UCSD-AML1 (cell line): ENCODE measurements around the gene FZD8.
A peak's percentile ranks its signal among the peaks of the same experiment; 100 is the strongest.
"Not testable (repeated sequence)": the region's sequence is repeated elsewhere in the genome, so short reads cannot be mapped to it uniquely, and the experiment has no call there.

Experiments
- DNase-seq: peaks from one replicate; lab custom pipeline; 2025; ENCODE audit not compliant: unreplicated experiment; lab: John Stamatoyannopoulos, UW

Gene FZD8, protein sequence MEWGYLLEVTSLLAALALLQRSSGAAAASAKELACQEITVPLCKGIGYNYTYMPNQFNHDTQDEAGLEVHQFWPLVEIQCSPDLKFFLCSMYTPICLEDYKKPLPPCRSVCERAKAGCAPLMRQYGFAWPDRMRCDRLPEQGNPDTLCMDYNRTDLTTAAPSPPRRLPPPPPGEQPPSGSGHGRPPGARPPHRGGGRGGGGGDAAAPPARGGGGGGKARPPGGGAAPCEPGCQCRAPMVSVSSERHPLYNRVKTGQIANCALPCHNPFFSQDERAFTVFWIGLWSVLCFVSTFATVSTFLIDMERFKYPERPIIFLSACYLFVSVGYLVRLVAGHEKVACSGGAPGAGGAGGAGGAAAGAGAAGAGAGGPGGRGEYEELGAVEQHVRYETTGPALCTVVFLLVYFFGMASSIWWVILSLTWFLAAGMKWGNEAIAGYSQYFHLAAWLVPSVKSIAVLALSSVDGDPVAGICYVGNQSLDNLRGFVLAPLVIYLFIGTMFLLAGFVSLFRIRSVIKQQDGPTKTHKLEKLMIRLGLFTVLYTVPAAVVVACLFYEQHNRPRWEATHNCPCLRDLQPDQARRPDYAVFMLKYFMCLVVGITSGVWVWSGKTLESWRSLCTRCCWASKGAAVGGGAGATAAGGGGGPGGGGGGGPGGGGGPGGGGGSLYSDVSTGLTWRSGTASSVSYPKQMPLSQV

DNA sequence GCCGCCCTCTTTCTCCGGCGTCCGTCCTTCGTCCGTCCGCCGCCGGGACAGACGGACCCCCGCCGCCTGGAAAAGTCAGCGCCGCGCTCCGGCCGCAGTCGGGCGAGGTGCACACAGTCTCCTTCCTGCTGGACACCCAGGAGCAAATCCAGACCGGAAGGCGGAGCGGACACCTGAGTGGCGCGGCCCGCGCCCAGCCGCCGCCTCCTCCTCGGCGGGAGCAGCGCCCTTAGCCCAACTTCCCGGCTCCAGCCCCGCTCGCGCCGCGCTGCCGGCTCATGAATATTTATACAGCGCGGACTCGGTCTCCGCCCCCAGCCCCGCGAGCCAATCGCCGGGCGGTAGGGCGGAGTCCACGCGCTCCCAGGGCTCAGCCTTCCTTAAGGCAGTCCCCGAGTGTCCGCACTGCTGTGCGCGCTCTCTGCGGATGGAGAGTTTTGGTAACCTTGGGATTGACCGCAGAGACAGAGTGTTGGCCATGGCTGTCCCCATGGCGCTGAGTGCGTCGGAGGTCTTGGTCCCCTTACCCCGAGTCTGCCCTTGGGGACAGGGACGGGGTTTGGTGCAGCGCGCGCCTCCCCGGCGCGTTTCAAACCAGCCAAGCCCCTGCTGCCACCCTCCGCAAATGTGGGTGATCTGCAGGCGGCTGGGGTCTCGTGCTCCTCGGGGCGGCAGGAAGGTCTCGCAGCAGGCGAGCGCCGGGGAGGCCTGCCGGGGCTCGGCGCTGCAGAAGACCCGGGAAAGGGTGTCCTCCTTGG, at the start of gene FZD8:
FZD8 (minus strand) TSS at position 262 of the 758 bp plus-strand sequence. CDS start 867 bp downstream, outside the sequence.
- DNase-seq = peak; percentile 87

DNA sequence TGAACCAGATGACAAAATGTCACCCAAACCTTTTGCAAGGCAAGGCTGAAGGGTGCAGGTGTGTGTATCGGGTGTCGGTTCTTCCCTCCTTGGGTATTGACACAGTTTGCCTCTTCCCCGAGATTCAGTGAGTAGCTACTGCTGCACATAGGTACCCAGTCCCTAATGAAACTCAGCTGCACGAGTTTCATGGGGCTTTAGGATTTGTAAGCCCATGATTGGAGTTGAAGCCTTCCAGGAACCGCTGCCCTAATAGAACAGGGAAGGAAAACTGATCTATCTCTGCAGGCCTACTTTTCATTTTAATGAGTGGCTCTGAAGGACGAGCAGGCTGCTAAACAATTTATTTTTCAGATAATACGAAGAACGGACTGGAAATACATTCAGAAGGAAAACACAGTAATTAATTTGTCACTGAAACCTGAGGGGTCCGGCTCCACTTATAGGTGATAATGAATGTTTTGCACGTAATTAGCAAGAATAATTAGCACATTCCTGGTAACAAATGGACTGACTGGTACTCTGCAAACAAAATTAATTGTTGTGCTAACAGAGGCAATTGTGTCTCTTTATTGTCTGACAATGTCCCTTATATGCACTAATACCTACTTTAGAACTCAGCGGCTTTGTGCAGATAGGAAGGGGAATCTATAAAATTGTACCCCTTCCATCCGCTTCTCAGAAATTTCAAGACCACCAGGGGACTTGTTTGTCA, 49.6 kb upstream of the FZD8 start:
- DNase-seq = no peak

DNA sequence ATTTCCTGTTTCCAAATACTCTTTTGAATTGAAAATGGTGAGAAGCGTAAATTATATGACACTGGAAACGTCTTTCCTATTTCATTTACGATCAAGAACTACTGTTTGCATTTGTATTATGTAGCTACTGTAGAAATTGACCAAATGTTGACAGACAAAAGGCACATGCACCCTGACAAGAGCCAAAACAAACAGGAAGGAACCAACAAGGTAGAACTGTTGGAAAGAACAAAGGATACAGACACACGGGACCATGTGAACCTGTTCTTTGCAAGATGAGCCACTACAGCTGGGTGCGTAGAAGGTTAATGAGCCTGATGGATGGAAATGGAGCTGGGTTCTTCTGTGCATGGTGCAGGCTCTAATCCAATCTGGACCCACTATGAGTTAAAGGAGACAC, 48.4 kb upstream of the FZD8 start:
- DNase-seq = no peak

DNA sequence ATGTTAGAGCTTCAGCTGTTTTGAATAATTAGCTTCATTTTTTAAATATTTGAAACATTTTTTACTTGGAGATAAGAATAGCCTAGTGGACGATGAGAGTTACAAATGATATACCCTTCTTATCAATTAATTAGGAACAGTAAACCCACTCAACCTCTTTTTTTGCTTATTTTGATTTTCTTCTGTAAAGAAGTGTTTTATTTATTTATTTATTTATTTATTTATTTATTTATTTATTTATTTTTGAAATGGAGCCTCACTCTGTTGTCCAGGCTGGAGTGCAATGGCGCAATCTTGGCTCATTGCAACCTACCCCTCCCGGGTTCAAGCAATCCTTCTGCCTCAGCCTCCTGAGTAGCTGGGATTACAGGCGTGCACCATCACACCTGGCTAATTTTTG, 43.8 kb upstream of the FZD8 start:
- not testable (repeated sequence) for DNase-seq

DNA sequence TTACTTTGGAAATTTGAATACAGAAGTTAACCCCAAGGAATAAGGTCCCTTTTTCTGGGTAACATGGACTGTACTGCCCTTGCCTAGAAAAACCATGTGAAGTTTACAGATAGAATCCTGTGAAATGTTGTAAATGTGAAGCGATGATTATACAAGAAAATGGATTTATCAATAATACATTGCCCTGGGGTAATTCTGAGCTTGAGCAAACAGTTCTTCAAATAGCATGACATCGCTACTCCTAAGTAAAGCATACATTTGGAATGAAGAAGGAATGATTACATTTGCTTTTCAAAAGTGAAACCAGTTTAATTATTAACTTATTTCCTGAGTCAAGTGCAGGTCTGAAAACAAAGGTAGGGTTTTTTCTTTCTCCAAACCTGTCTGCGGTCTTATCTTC, 43.3 kb upstream of the FZD8 start:
- no peak for DNase-seq

DNA sequence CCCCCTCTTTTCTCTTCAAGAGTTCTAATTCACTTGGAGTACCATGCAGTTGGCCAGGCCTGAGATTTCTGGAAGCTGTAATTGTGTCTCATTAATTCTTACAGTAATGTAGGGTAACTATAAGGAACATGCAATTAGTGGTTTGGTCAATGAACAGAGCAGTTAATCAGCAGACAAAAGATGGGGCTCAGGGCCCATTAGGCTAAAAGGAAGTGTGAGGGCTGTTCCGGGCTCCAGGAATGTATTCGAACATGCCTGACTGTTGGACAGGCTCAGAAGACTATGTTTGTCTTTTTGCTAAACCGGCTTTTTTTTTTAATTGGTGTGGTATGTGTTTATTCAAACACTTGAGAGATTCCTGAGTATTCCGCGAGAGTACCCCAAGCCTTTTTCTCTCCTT, 42.5 kb upstream of the FZD8 start:
- DNase-seq = no peak

DNA sequence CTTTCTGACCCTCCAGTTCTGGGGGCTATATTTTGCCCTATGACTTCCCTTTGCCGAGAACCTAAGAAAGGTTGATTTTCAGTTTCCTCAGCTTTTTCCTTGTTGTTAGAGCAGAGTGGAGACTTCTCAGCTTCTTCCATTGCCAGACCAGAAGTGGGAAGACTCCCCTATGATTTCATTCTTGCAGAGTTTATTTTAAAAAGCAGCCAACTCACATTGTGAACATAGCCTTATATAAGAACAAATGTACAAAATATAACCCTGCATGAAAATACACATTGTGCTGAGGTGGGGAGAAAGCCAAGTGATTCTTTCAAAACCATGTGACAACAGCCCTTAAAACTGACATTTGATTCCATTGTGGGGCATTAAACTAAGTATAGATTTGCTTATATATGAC, 33.8 kb upstream of the FZD8 start:
- no peak for DNase-seq

DNA sequence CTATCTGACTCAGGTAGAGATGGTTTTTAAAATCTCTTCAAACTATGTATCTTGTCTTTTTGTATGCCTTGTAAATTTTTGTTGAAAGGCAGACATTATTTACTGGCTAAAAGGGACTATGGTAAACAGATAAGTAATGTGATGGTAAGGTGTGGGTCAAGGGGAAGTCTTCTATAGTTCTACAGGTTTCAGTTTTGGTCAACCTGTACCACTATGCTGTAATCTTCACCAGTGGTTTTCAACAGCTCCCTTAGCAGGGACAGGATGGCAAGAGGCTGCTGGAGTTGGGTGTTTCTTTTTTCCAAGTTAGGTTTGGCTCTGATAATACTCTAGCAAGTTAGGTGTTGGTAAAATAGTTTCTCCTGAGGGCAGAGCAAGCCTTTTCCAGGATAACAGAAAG, 32.7 kb upstream of the FZD8 start:
- no peak for DNase-seq

DNA sequence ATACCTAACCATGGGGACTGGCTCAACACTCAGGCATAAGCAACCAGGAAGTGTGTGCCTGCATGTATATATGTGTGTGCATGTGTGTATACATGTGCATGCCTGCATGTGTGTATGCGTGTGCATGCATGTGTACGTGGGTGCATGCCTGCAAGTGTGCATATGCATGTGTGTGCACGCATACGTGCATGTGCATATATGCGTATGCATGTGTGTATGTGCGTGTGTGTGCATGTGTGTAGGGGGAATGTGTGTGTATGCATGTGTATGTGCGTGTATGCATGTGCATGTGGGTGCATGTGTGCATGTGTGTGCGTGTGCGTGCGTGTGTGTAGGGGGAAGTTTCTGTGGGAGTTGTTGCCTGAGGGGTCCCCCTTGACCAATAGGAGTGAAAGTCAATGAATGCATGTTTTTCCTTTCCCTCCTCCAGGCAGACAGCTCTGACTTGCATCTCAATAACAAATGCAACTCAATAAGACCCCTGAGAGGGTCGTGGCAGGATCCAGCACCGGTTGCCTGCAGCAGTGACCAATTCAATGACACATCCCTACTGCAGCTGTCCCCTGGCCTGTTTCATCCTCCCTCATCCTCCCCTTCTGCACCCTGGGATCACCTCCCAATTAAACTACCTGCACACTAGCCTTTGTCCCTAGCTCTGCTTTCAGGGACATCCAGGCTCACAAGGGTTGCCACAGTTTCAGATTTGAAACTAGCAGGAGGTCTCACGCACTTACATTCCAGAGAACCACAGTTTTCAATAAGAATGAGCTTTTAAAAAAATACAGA, 27.0 kb upstream of the FZD8 start:
- no peak for DNase-seq

DNA sequence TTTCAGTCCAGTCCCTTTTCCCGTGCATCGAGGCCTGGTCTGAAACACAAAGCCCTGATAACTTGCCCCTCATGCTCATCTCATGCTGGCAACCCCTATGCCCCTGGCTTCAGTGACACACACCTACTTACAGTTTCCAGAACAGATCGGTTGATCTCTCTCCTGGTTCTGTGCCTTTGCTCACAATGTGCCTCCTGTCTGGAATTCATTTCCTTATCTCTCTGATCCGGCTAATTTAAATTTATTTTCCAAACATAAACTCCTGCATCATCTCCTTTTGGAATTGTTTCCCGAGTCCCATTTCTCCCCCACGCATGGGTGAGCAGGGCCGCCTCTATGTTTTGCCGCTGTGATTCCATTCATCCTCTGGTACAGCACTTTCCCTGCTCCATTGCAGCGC, 25.9 kb upstream of the FZD8 start:
- DNase-seq = no peak

DNA sequence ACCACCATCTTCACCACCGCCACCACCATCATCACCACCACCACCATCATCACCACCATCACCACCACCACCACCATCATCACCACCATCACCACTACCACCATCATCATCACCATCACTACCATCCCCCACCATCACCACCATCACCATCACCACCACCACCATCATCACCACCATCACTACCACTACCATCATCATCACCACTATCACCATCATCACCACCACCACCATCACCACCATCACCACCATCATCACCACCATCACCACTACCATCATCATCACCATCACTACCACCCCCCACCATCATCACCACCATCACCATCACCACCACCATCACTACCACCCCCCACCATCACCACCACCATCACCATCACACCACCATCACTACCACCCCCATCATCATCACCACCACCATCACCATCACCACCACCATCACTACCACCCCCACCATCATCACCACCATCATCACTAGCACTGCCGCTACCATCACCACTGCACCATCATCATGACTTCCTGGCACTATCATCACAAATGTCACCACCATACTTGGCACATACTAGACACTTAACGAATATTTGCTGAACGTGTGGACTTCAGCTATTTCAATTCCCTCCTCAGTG, 25.3 kb upstream of the FZD8 start:
- DNase-seq = no peak

DNA sequence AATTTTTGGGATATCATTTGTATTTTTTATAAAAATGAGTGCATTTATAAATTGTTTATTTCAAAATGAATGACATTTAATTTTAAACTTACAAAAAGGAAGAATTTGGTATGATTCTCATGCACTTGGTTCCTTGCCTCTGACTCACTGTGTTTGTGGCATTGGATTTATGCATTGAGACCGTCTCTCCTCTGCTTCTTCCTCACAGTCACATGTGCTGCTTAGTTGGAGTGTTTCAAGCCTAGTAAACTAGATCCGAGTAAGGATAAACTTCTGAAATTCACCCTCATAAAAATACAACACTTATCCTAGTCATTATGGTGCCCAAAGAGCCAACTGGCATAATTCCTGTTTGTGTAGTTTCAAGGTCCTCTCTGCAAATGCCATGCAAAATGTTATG, 19.1 kb upstream of the FZD8 start:
- DNase-seq = no peak

DNA sequence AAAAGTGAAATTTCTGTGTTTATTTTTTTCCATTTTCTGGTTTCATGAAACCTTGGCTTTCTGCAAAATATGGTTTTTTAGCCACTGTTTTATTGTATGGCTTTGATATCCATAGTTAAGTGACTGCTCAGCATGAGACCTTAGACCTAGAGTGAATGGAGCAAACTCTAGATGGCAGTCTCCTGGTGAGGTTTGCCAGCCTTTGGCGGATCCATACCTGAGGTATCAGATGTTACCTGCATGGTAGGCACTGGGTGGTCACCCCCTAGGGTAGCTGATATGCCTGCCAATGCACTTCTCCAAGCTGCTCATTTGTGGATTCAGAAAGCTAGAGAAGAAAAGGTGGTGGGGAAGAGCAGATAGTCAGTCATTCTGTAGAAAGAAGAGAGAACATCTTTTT, 17.4 kb upstream of the FZD8 start:
- no peak for DNase-seq

DNA sequence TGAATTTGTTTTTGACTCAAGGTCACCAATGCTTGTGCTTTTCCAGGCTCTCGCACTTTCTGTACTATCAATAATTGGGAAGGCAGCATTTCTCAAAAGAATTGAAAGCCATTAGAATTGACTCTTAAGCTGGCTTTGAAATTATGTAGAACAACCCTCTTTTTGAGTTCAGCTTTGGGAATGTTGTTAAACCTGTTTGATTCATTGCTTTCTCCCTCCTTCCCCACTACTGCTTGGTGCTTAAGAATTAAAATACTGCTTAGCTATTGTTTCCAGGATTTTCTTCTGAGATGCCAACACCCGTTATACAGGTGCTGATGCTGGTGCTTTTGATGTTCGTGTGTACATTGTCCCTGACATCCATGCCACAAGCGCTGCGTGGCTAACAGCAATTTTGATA, 15.5 kb upstream of the FZD8 start:
- no peak for DNase-seq

DNA sequence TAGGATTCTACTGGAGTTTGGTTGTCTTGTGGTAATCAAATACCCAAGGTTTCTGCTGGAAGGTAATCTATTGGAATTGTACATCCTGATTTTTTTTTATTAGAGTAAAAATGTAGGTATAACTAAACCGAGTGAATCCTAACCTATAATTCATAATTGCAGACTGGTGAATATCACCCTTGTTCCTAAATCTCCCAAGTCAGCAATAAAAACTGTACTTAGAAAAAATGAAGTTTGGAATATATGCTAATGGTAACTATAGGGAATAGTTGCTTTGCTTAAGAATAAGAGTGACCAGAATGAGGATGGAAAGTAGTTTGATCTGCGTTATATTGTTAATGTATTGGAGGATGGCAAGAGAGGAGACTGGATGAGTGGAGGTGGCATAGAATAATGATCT, 10.7 kb upstream of the FZD8 start:
- no peak for DNase-seq

DNA sequence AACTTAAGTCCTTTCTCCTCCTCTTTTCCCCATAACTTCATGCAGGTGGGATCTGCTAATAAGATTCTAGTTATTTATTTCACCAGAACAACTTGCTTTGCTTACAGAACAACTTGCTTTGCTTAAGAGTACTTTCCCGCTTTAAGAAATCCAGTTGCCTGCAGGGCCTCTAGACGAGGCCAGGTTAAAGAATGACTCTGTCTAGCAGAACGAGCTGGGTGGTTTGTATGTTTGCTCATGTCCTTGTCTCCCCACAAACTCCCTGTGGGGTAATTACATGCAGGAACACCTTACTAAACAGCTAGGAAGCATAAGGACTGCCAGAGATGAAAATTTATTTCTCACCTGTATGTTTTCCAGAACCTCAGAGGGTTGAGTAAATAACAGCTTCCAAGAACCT, 8.8 kb upstream of the FZD8 start:
- DNase-seq = no peak

DNA sequence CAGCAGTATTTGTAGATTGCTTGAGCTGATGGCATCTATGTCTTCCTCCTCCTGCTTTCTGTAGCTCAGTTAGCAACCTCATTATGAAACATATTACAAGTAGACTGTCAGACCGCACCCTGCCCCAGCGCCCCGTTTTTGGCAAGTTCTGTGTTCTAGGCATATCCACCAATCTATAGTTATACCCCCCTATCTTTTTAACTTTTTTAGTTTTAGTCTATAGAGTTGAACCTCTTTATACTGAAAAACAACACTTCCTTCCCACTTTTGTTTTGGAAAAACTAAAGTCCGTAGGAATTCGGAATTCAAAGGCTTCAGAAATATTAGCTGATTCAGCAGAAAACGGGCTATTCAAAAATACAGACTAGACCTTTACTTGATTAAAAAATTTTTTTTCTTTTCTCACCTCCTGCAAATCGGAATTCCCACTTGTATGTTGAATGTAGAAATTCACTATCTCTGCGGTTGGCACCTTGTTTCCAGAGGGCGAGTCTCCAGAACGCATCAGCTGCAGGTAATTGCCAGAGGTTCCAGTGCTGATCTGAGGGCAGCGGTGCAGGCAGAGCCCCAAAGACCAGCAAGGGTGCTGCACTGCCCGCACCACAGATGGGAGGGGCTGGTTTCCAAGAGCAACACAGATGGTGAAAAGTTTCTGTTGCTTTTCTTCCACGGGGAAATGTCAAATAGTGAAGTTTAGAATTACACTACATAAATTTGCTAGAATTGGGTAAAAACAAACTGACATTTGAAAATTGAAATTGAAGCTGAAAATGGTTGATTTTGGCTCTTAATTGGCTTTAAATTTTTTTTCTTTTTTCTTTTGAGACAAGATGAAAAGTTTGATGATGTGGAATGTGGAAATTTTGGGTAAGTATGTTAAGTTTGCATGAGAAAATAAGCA, 2.2 kb upstream of the FZD8 start:
- DNase-seq = no peak

DNA sequence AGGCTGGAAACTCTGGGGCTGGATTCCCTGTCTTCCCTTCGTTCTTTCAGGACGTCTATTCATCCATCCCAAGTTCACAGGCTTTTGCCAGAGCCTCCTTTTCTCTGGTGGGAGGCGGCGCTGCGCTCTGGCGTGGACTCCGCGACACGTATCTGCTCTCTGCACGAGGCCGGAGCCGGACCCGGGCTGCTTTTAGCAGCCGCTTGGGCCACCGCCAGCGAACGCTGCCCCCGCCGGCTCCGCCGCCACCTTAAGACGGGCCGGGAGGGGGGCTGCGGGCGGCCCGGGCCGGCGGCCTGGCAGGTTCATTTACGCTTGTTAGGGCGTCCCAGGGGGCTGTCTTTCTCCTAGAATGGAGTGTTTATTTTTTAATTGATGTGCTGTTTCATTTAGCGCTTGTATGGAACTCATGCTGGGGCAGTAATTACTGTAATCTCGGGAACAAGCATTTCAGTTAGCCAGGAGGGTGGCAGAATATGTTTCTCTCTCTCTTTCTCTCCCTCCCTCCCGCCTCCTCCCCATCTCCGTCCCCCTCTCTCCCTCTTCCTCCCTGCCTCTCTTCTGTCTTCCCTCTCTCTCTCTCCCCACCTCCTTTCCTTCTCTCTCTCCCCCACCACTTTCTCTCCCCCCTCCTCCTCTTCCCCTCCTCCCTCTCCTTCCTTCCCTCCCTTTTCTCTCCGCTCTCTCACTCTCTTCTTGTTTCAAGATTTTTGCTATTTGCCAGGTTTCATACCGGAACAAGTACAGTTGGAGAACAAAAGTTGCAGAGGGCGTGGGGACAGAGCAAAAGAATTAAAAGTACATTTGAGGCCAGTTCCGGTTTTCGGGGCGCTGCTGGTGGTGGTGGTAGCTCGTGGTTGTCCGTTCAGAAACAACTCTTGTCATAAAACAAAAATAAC, 1.3 kb upstream of the FZD8 start:
- peak; percentile 16 for DNase-seq
